WTC11 (cell line): Measurements from ENCODE around the gene STX2. TPM values are rescaled to one million over a fixed set of nuclear protein-coding genes. Genes with fewer than 3 reads are reported as not detected.
"Not testable (repeated sequence)": the region's sequence is repeated elsewhere in the genome, so short reads cannot be mapped to it uniquely, and the experiment has no call there.

Experiments used
- ATAC-seq: fragments of 200-7000 bp; cut with Tn5 transposase; 2 replicates; pipeline ENCODE4 v1.10.0; 2021; ENCODE audit warnings: mild to moderate bottlenecking, moderate library complexity
- CTCF ChIA-PET: fragments of 300-600 bp; sonication (Branson Sonifier 250); formaldehyde crosslinking; loops from one replicate; lab custom pipeline; 2021; ENCODE audit warnings: antibody characterized with exemption; lab: Charles Lee
- POLR2A ChIA-PET: fragments of 350-600 bp; sonication (Branson Sonifier 250); formaldehyde crosslinking; loops from one replicate; lab custom pipeline; 2021; ENCODE audit warnings: antibody characterized with exemption; lab: Charles Lee
- DNase-seq: peaks from one replicate; pipeline ENCODE4 v3.0.0; 2021; ENCODE audit warnings: low spot score
- H3K27ac Mint-ChIP-seq: 2 replicates; pipeline ENCODE4 v1.8.0; 2021; ENCODE audit warnings: mixed read lengths
- H3K27me3 Mint-ChIP-seq: 2 replicates; pipeline ENCODE4 v1.8.0; 2021; ENCODE audit warnings: low read depth, mild to moderate bottlenecking, moderate library complexity, mixed read lengths
- H3K36me3 Mint-ChIP-seq: 2 replicates; pipeline ENCODE4 v1.8.0; 2021; ENCODE audit warnings: mixed read lengths
- H3K4me1 Mint-ChIP-seq: 2 replicates; pipeline ENCODE4 v1.8.0; 2022; ENCODE audit warnings: mixed read lengths
- H3K4me3 Mint-ChIP-seq: 2 replicates; pipeline ENCODE4 v1.8.0; 2021; ENCODE audit warnings: mild to moderate bottlenecking, moderate library complexity, mixed read lengths
- H3K9me3 Mint-ChIP-seq: 2 replicates; pipeline ENCODE4 v1.8.0; 2021; ENCODE audit warnings: mixed read lengths
- CREM ChIP-seq: sonication (generic); formaldehyde crosslinking; IDR thresholded peaks from 2 replicates; pipeline ENCODE4 v1.8.1; 2022; ENCODE audit warnings: mild to moderate bottlenecking, missing genetic modification reagents, moderate library complexity
- FOXK1 ChIP-seq: sonication (generic); formaldehyde crosslinking; IDR thresholded peaks from 2 replicates; pipeline ENCODE4 v1.8.0; 2022; ENCODE audit warnings: mild to moderate bottlenecking, moderate library complexity, missing genetic modification reagents
- GRHL2 ChIP-seq: fragments of 250-450 bp; sonication (Bioruptor Pico); IDR thresholded peaks from 2 replicates; pipeline ENCODE4 v1.8.0; 2022; ENCODE audit warnings: mild to moderate bottlenecking, moderate library complexity; ENCODE audit not compliant: insufficient replicate concordance, severe bottlenecking
- JUN ChIP-seq: sonication (generic); formaldehyde crosslinking; IDR thresholded peaks from 2 replicates; pipeline ENCODE4 v1.8.0; 2023; ENCODE audit warnings: mild to moderate bottlenecking, missing genetic modification reagents
- KAT7 ChIP-seq: sonication (generic); formaldehyde crosslinking; IDR thresholded peaks from 2 replicates; pipeline ENCODE4 v1.8.1; 2023; ENCODE audit warnings: missing genetic modification reagents, mild to moderate bottlenecking, borderline replicate concordance
- NR2C2 ChIP-seq: sonication (generic); formaldehyde crosslinking; IDR thresholded peaks from 2 replicates; pipeline ENCODE4 v1.8.0; 2022; ENCODE audit warnings: mild to moderate bottlenecking, missing genetic modification reagents
- PRRX2 ChIP-seq: fragments of 250-450 bp; sonication (Bioruptor Pico); IDR thresholded peaks from 2 replicates; pipeline ENCODE4 v1.8.0; 2021; ENCODE audit warnings: mild to moderate bottlenecking
- RORB ChIP-seq: fragments of 250-450 bp; sonication (Bioruptor Pico); IDR thresholded peaks from 2 replicates; pipeline ENCODE4 v1.9.0; 2021; ENCODE audit warnings: mild to moderate bottlenecking
- TP53 ChIP-seq: sonication (generic); formaldehyde crosslinking; IDR thresholded peaks from 2 replicates; pipeline ENCODE4 v1.8.1; 2023; ENCODE audit warnings: mild to moderate bottlenecking, missing genetic modification reagents
- ZNF232 ChIP-seq: sonication (generic); formaldehyde crosslinking; IDR thresholded peaks from 2 replicates; pipeline ENCODE4 v1.8.0; 2022; ENCODE audit warnings: mild to moderate bottlenecking, missing genetic modification reagents
- ZNF396 ChIP-seq: fragments of 250-450 bp; sonication (Bioruptor Pico); IDR thresholded peaks from 2 replicates; pipeline ENCODE4 v1.8.0; 2021; ENCODE audit warnings: mild to moderate bottlenecking, moderate library complexity, borderline replicate concordance
- total RNA-seq: library from RNA; stranded (reverse); gene quantifications from 3 replicates; pipeline ENCODE4 v1.2.3, GENCODE V29; 2021
- TF ChIP-seq, protein P1 (sequence below): sonication (generic); formaldehyde crosslinking; IDR thresholded peaks from 2 replicates; pipeline ENCODE4 v1.8.0; 2022; ENCODE audit warnings: mild to moderate bottlenecking, missing genetic modification reagents
- TF ChIP-seq, protein P2 (sequence below): sonication (generic); formaldehyde crosslinking; IDR thresholded peaks from 2 replicates; pipeline ENCODE4 v1.8.0; 2022; ENCODE audit warnings: mild to moderate bottlenecking, missing genetic modification reagents
- TF ChIP-seq, protein P3 (sequence below): fragments of 250-450 bp; sonication (Bioruptor Pico); IDR thresholded peaks from 2 replicates; pipeline ENCODE4 v1.9.0; 2021; ENCODE audit warnings: mild to moderate bottlenecking
- TF ChIP-seq, protein P4 (sequence below): sonication (generic); formaldehyde crosslinking; IDR thresholded peaks from 2 replicates; pipeline ENCODE4 v1.8.0; 2023; ENCODE audit warnings: missing genetic modification reagents, mild to moderate bottlenecking, borderline replicate concordance
- TF ChIP-seq, protein P5 (sequence below): fragments of 250-450 bp; sonication (Bioruptor Pico); IDR thresholded peaks from 2 replicates; pipeline ENCODE4 v1.8.0; 2021; ENCODE audit warnings: mild to moderate bottlenecking
- TF ChIP-seq, protein P6 (sequence below): fragments of 250-450 bp; sonication (Bioruptor Pico); IDR thresholded peaks from 2 replicates; pipeline ENCODE4 v1.9.0; 2021; ENCODE audit warnings: mild to moderate bottlenecking
- TF ChIP-seq, protein P7 (sequence below): sonication (generic); formaldehyde crosslinking; IDR thresholded peaks from 2 replicates; pipeline ENCODE4 v1.8.1; 2022; ENCODE audit warnings: mild to moderate bottlenecking, missing genetic modification reagents, moderate library complexity, borderline replicate concordance

Gene STX2
- total RNA-seq, 1 experiment from 2014 or later, result 22.7 TPM

DNA sequence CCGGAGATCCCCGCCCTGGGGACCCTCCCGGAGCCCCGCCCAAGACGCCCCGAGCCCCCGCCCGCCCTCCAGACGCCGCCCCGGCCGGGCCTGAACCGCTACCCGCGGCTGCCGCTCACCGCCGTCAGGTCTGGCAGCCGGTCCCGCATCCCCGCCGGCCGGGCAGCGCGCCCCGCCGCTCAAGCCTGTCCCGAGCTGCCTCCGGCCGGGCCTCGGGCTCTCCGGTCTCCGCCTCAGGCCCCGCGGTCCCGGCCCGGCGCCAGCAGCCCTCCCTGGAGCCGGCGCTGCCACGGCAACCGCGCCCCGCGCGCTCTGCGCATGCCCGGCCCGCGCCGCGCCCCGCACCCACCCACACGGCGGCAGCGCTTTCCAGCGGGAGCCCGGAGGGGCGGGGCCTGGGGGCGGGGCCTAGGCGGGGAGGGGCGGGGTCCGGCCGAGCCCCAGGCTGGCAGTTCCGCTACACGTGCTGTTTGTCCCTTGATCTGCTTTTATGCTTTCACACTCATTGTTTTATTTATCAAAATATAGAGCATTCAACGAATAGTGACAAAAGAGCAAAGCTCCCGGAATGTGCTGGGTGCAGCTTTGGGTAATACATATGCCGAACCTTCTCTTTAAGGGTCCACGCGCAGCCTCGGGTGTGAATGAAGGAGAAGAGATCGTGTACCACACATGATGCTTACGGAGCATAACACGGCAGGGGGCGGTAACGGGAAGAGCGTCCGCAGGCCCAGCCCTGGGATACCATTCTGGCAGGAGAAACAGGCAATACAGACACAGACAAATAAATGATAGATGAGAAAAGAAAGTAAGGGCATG is at the start of gene STX2 (continued):
- TF ChIP-seq, protein P1, sequence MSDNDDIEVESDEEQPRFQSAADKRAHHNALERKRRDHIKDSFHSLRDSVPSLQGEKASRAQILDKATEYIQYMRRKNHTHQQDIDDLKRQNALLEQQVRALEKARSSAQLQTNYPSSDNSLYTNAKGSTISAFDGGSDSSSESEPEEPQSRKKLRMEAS (CRISPR knock-in tag), result peak; percentile 64; the same call in 1 of the 2 replicates
- TF ChIP-seq TP53 (CRISPR knock-in tag) (no peak), FOXK1 (0 out of 2 replicates have a peak, but pooled peaks have one; percentile 25)
- TF ChIP-seq, protein P2, sequence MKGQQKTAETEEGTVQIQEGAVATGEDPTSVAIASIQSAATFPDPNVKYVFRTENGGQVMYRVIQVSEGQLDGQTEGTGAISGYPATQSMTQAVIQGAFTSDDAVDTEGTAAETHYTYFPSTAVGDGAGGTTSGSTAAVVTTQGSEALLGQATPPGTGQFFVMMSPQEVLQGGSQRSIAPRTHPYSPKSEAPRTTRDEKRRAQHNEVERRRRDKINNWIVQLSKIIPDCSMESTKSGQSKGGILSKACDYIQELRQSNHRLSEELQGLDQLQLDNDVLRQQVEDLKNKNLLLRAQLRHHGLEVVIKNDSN (CRISPR knock-in tag), result peak; percentile 41; the same call in 1 of the 2 replicates

DNA sequence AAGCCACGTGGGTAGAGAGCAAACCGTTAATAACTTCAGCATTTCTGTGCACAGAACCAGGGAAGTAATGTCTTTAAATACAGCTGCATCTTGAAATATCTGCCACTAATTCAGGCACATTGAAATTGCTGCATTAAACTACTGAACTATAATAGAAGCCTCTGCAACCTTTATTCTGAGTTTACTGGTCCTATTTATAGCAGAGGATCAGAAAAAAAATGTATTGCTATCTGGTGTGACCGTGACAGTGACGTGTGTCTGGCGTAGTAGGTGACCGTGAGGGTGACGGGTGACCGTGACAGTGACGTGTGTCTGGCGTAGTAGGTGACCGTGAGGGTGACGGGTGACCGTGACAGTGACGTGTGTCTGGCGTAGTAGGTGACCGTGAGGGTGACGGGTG is 48.1 kb upstream of the STX2 start:
- not testable (repeated sequence) for H3K27me3 Mint-ChIP-seq

DNA sequence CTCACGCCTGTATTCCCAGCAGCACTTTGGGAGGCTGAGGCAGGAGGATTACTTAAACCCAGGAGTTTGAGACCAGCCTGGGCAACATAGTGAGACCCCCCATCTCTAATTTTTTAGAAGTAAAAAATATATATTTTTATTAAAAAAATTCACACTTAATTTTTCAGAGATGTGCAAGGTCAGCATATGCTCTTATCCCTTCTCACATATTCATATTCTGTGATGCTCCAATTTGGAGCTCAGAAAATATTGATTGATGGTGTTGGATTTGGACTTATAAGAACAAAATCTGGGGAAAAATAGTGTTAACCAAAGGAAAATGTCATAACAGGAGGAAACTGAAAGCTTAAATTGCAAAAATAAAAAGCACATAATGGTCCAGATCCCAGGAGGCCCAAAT is 42.5 kb upstream of the STX2 start:
- CTCF ChIA-PET, result no interaction called here
- POLR2A ChIA-PET, result no interaction called here
- DNase-seq, result no peak
- H3K27ac Mint-ChIP-seq, result no peak overlapping the region
- H3K36me3 Mint-ChIP-seq, result peaks cover 12% of the 10 kb centered on the region
- ATAC-seq, result no peak
- TF ChIP-seq, protein P3, sequence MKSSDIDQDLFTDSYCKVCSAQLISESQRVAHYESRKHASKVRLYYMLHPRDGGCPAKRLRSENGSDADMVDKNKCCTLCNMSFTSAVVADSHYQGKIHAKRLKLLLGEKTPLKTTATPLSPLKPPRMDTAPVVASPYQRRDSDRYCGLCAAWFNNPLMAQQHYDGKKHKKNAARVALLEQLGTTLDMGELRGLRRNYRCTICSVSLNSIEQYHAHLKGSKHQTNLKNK (CRISPR knock-in tag), result no peak
- TF ChIP-seq NR2C2, result no peak
- TF ChIP-seq ZNF396 (CRISPR knock-in tag), result no peak
- TF ChIP-seq PRRX2, result no peak
- TF ChIP-seq RORB (CRISPR knock-in tag), result no peak
- TF ChIP-seq, protein P2 (CRISPR knock-in tag), result no peak
- no peak for TF ChIP-seq ZNF232
- TF ChIP-seq, protein P4, sequence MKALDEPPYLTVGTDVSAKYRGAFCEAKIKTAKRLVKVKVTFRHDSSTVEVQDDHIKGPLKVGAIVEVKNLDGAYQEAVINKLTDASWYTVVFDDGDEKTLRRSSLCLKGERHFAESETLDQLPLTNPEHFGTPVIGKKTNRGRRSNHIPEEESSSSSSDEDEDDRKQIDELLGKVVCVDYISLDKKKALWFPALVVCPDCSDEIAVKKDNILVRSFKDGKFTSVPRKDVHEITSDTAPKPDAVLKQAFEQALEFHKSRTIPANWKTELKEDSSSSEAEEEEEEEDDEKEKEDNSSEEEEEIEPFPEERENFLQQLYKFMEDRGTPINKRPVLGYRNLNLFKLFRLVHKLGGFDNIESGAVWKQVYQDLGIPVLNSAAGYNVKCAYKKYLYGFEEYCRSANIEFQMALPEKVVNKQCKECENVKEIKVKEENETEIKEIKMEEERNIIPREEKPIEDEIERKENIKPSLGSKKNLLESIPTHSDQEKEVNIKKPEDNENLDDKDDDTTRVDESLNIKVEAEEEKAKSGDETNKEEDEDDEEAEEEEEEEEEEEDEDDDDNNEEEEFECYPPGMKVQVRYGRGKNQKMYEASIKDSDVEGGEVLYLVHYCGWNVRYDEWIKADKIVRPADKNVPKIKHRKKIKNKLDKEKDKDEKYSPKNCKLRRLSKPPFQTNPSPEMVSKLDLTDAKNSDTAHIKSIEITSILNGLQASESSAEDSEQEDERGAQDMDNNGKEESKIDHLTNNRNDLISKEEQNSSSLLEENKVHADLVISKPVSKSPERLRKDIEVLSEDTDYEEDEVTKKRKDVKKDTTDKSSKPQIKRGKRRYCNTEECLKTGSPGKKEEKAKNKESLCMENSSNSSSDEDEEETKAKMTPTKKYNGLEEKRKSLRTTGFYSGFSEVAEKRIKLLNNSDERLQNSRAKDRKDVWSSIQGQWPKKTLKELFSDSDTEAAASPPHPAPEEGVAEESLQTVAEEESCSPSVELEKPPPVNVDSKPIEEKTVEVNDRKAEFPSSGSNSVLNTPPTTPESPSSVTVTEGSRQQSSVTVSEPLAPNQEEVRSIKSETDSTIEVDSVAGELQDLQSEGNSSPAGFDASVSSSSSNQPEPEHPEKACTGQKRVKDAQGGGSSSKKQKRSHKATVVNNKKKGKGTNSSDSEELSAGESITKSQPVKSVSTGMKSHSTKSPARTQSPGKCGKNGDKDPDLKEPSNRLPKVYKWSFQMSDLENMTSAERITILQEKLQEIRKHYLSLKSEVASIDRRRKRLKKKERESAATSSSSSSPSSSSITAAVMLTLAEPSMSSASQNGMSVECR (CRISPR knock-in tag), result no peak
- TF ChIP-seq, protein P5, sequence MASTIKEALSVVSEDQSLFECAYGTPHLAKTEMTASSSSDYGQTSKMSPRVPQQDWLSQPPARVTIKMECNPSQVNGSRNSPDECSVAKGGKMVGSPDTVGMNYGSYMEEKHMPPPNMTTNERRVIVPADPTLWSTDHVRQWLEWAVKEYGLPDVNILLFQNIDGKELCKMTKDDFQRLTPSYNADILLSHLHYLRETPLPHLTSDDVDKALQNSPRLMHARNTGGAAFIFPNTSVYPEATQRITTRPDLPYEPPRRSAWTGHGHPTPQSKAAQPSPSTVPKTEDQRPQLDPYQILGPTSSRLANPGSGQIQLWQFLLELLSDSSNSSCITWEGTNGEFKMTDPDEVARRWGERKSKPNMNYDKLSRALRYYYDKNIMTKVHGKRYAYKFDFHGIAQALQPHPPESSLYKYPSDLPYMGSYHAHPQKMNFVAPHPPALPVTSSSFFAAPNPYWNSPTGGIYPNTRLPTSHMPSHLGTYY, result no peak
- TF ChIP-seq, protein P6, sequence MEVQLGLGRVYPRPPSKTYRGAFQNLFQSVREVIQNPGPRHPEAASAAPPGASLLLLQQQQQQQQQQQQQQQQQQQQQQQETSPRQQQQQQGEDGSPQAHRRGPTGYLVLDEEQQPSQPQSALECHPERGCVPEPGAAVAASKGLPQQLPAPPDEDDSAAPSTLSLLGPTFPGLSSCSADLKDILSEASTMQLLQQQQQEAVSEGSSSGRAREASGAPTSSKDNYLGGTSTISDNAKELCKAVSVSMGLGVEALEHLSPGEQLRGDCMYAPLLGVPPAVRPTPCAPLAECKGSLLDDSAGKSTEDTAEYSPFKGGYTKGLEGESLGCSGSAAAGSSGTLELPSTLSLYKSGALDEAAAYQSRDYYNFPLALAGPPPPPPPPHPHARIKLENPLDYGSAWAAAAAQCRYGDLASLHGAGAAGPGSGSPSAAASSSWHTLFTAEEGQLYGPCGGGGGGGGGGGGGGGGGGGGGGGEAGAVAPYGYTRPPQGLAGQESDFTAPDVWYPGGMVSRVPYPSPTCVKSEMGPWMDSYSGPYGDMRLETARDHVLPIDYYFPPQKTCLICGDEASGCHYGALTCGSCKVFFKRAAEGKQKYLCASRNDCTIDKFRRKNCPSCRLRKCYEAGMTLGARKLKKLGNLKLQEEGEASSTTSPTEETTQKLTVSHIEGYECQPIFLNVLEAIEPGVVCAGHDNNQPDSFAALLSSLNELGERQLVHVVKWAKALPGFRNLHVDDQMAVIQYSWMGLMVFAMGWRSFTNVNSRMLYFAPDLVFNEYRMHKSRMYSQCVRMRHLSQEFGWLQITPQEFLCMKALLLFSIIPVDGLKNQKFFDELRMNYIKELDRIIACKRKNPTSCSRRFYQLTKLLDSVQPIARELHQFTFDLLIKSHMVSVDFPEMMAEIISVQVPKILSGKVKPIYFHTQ (CRISPR knock-in tag), result no peak
- TF ChIP-seq CREM, result no peak
- TF ChIP-seq, protein P1 (CRISPR knock-in tag), result no peak
- no peak for TF ChIP-seq GRHL2
- no peak for TF ChIP-seq JUN
- TF ChIP-seq, protein P7, sequence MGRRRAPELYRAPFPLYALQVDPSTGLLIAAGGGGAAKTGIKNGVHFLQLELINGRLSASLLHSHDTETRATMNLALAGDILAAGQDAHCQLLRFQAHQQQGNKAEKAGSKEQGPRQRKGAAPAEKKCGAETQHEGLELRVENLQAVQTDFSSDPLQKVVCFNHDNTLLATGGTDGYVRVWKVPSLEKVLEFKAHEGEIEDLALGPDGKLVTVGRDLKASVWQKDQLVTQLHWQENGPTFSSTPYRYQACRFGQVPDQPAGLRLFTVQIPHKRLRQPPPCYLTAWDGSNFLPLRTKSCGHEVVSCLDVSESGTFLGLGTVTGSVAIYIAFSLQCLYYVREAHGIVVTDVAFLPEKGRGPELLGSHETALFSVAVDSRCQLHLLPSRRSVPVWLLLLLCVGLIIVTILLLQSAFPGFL (CRISPR knock-in tag), result no peak
- TF ChIP-seq KAT7 (CRISPR knock-in tag), result no peak
- H3K27me3 Mint-ChIP-seq, result no peaks in the 10 kb centered on the region
- no peak overlapping the region for H3K4me3 Mint-ChIP-seq
- peaks cover 27% of the 10 kb centered on the region for H3K4me1 Mint-ChIP-seq
- no peaks in the 10 kb centered on the region for H3K9me3 Mint-ChIP-seq

More for the DNA sequence above, 48.1 kb upstream of the STX2 start:
- H3K4me3 Mint-ChIP-seq, POLR2A ChIA-PET, H3K36me3 Mint-ChIP-seq, DNase-seq, H3K4me1 Mint-ChIP-seq, H3K27ac Mint-ChIP-seq, H3K9me3 Mint-ChIP-seq, CTCF ChIA-PET, ATAC-seq: not testable (repeated sequence)
